COLO668 (cell line): ENCODE measurements around the gene DNAJC30.

ENCODE experiments used
- DNase-seq: peaks from one replicate; lab custom pipeline; 2025; ENCODE audit not compliant: unreplicated experiment; lab: John Stamatoyannopoulos, UW

The DNAJC30 gene

DNA sequence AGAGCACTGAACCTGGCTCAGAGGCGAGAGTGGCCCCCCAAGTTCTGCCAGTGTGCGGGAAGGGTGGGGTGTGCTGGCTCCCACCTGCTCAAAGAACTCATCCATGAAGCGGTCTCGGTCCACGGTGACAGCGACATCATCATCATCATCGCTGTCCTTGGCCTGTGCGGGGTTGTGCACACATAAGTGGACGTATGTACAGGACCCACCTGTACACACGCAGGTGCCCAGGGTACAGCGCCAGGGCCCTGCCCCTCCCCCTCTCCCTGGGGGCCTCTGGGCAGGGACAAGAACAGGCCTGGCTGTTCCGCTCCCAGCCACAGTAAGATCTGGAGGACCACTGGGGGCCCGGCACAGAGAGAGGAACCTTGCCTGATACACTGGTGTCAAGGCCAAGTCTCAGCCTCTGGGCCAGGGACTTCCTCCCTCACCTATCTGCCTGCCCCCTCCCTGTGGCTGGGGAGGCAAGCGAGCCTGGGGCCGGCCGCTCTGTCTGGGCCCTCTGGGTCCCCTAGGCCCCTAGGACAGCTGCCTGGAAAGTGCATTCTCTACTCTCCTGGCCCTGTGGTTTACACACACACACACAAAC lies 25.8 kb upstream of the DNAJC30 start:
- DNase-seq: no peak

DNA sequence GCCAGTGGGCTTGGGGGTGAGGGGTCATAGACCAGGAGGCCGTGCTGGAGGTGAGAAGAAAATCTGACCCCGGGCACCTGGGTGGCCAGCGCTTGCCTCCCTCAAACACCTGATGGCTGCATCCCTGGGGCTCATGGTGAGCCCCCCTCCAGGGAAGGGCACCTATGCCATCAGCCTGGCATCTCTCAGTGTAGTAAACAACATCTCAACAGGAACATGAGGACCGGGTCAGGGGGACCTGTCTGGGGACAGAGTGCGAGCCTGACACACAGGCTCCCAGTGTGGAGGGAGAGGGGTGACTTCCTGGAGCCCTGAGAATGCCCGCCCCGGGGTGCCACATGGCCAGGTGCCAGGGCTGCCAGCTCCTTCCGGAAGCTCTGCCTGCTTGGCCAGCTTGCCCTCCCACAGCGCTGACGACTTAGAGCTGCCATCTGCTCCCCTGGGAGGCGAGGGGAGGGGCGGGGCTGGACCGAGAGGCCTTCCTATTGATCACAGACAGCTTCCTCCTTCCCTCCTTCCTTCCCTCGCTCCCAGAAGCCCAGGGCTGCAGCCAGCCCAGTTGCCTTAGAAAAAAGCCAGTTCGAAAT lies 23.9 kb upstream of the DNAJC30 start:
- DNase-seq: peak; percentile 83

DNA sequence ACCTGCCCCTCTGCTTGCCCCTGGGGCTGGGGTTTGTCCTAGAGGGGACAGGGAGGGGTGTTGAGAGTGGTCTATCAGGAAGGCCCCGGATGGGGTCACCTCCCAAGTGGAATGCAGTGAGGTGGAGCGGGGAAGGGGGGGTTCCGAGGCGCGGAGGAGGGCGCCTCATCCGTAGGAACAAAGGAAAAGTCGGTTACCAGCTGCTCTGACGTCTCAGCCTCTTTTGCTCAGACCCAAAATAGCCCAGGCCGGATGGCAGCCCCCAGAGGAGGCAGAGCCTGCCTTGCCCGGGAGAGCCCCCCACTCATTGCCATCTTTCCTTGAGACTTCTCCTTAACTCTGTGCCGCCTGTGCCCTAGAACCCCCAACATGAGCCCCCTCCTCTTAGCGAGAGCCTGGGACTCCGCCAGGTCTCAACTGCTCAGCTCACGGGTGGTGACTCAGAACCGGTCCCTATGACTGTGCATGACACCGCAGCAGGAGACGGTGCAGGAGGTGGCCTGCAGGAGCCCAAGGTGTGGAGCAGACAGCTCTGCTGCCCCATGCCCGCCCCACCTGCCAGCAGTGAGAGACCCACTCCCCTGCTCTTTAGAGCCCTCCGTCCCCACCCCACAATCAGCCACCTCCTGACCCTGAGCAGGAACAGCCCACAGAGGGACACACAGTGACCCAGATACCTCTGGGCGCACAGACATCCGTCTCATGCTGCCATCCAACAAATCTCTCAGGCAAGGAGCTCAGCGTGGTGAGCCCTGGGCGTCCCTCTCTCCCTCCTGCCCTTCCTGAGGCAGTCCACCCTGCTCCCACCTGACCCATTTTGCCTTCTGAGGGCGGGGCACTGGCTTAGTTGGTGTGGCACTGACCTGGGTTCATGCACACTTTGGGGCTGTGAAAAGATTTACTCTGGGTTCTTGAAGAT lies 23.1 kb upstream of the DNAJC30 start:
- DNase-seq: no peak

DNA sequence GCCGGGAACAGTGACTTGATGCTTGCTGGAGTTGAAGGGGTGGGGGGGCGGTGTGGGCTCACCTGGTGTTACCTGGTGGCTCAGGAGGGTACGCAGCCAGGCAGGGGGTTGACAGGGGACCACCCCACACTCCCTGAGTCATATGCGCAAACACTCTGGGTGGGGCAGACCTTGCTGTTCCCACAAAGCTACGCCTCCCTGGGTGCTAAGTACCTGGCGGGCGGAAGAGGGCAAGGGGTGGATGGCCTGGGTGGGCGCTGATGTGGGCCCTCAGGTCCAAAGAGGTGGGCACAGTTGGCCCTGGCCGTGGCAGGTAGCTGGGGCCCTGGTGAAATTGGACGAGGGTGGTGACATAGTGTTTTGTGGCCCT lies 22.3 kb upstream of the DNAJC30 start:
- DNase-seq: no peak

DNA sequence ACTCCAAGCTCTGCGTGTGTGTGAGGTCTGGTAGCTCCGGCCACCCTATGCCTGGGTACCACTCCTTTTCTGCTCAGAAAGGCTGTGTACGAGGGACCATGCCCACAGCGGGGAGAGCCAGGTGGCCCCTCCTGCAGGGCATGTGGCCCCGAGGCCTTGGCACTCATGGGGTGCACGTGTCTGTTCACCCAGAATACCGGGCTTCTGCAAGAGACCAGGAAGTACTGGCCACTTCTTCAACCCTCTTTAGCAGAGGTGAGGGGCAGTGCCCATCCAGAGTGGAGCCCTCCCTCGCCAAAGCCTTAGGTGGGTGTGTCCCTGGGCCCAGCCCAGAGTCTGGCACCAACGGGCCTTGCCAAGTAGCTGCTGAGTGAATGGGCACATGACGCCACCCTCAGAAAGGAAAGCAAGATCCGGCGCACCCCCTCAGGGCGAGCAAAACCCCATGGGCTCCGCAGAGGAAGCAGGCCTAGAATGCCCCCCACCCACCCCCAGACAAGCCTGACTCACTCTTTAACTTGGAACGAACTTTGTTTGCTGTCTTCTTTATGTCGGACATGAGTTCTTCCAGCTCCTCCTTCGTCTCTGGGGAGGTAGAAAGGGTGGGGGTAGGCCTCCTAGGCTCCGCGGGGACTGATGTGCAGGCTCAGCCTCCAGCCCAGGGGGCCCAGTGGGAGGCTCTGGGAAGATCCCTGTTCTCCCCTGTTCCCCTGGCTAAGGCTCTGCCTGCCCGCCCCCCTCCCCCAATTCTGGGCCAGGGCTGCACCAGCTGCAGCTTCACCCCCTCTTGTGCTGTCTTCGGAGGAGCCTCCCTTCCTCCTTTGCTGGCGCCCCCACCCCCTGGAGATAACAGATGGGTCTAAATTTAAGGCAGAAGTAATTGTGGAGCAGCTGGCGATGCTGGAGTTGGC lies 21.6 kb upstream of the DNAJC30 start:
- no peak for DNase-seq

DNA sequence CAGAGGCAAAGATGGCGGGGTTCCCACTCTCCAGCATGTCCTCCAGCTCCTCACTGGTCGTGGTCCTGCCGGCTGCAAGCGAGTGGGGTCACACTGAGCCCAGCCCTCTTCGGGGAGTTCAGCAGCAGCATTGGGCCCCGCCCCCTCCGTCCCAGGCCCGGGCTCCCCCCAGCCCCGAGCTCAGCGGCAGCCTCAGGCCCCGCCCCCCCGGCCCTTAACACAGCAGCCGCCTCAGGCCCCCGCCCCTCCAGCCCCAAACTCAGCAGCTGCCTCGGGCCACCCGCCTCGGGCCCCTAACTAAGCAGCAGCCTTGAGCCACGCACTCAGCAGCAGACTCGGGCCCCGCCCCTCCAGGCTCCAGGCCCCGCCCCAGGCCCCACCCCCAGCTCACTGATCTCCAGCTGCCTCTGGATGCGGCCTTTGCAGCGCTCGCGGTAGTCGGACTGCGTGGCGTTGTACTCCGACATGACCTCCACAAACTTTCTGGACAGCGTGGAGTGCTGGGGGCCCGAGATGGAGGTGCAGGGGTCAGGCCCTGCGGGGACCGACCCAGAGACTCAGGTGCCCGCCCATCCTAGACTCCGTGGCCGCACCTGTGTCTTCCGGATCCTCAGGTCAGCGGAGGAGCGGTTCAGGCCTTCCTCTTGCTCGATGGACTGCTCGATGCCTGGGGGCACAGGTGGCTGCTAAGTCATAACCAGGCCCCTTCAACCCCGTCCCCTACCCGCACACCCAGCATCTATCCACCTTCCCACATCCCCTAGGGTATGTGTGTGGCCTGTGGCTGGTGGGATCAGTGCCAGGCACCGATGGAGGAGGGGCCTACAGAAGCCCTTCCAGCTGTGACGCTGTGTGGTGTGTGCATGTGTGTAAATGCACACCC lies 20.7 kb upstream of the DNAJC30 start:
- DNase-seq: peak; percentile 4

DNA sequence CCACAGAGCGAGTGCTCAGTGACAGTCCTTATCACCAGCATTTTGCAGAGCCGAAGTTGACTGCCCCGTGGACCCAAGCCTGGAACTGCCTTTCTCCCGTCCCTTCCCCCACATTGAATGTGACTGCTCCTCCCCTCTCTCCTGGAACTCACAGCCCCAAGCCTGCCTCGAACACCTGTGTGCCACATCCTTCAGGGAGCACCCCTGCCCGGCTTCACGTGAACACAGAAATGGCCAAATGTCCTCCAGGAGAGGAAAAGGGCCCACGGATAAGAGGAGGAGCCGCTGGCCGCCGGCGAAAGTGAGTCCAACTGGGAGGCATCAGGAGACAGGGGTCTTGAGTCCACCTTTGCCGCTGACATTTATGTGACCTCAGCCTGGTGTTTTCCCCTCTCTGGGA lies 20.0 kb upstream of the DNAJC30 start:
- no peak for DNase-seq

DNA sequence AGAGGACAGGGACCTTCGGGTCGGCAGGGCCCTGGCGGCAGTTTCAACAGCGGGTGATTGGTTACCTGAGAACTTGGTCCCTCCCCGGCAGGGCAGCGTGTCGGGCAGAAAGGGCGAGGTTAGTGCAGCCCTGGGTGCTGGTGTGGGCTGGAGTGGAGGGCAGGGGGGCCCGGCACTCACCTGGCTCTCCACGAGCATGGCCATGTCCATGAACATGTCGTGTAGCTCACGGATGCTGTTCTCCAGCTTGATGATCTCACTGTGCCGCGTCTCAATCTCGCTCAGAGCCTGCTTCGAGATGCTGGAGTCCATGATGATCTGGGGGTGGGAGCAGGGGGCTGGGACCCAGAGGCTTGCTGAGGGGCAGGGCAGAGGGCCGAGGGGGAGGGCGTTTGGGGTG lies 19.4 kb upstream of the DNAJC30 start:
- no peak for DNase-seq

DNA sequence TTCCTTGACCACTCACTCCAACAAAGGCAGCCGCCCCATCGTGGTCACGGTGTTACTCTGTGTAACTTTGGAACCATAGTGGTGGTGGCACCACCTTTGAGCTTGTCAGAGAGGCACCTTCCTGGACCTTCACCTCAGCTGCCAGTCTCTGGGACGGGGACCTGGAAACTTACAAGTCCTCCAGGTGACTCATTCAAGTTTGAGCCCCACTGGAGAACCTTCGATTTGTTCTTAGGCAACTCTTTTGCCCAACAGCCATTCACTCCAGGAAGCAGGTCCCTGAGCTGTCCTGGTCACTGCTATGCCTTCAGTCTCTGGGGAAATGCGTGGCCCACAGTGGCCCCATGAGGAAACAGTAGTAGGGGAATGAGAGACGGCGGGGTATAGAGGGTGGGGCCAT lies 19.0 kb upstream of the DNAJC30 start:
- no peak for DNase-seq

DNA sequence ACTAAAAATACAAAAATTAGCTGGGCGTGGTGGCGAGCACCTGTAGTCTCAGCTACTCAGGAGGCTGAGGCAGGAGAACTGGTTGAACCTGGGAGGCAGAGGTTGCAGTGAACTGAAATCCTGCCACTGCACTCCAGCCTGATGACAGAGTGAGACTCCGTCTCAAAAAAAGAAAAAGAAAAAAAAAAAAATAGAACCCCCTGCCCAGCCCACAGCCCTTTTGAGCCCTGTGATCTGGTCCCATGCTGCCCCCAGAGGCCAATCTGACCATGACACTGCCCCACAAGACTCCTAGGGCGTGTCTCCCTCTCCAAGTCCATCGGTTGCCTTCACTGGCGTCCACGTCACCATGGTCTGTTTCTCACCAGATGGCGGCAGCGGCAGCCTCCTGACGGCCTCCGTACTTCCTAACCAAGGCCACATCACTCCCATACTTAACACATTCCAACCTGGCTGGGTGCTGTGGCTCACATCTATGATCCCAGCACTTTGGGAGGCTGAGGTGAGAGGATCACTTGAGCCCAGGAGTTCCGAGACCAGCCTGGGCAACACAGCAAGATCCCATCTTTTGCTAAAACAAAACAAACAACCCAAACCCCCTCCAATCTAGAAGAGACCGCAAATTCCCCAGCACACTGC lies 18.2 kb upstream of the DNAJC30 start:
- DNase-seq: peak; percentile 33

DNA sequence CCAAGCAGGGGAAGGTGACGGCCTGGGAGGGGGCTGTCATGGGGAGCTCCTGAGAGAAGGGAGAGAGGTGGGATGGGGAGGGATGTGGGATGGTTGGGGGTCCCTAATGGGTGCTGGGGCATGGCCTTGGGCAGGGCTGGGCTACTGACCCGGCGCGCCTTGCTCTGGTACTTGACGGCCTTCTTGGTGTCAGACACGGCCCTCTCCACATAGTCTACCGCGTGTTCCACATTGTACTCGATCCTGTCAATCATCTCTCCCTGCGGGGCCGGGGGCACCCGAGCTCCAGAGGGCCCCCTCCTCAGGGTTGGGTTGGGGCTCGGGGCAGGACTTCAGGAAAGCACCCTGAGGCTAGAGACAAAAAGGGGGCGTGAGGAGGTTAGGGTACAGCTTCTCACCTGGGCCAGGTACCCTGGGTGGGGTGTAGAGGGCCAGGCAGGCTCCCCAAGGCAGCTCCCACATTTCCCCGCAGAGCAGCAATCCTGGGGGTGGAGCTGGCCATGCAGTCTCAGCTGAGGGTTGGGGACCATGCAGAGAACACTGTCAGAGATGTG lies 17.4 kb upstream of the DNAJC30 start:
- DNase-seq: no peak

DNA sequence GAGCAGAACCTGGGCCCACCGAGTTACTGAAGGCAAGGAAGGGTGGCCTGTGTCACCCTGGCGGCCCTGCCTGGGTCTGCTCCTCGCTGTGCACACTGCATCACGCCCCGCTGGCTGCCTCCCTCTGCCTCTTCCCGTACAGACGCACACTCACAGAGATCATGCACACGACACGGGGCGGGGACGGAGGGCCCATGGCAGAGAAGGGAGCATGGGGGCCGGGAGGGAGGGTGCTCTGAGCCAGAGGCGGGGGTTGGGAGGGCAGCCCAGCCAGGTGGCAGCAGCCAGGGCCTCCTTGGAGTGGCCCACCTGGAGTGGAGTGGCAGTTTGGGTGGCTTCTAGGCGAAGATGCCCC lies 16.8 kb upstream of the DNAJC30 start:
- no peak for DNase-seq

DNA sequence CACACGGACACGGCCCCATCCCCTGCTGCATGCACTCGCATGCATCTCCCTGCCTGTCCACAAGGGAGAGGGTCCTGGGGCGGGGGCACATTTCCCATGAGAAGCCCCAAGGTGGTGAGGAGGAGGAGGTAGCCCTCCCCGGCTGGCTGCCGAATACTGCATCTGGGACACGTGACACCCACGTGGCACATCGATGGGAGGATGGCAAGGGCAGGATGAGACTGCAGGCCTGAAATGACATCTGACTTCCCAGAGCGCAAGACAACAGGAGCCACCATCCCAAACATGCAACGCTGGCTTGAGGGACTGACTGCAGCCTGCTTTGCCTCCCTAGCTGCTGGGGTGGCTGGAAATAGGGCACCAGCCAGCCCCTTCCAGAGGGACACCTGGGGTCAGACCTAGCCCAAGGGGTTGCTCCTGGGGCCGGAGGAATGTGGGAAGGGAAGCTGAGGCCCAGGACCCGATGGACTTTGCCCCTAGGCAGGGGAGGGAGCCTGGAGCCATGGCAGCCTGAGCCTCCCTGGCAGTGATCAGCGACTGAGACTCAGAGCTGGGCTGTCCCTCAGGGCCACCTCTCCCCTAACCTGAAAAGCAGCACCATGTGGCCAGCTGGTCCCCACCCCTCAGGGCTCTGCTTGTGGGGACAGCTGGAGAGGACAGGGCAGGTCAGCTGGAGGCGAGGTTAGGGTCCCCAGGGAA lies 16.3 kb upstream of the DNAJC30 start:
- DNase-seq: no peak

DNA sequence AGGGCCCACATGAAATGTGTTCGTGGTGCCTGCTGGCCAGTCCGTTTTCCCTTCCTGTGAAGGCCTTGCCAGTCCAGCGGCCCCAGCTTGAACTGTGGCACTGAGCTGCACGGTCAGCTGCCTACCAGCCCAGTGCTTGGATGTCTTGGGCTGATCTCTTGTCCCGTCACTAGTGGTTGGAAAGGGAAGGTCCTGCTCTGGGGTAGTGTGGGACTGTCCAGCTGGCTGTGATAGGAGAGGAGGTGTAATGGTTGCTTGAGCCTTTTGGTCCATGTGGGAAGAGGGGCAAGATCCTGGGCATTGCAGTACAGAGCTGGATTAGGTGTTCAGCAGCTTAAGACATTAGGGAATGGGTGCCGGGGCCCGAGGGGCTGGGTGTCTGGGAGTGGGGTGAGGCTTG lies 15.2 kb upstream of the DNAJC30 start:
- DNase-seq: no peak

DNA sequence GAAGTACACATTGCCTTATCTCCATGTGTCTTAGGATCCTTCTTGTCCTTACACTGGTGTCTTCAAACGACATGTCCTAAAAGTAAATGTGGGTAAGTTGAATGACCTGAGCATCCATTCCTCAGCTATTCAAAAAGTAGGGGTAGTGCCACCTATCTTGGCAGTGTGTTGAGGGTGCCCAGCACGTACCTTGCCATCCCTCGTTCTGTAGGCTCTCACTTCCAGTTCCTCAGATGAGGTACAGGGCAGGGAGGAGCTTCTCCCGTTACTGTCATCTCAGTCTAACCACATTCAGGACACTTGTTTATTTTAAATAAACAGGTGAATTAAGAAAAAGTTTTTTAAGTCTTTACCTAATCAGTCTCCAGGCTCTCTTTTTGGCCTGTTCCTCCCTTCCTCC lies 13.1 kb upstream of the DNAJC30 start:
- DNase-seq: no peak

DNA sequence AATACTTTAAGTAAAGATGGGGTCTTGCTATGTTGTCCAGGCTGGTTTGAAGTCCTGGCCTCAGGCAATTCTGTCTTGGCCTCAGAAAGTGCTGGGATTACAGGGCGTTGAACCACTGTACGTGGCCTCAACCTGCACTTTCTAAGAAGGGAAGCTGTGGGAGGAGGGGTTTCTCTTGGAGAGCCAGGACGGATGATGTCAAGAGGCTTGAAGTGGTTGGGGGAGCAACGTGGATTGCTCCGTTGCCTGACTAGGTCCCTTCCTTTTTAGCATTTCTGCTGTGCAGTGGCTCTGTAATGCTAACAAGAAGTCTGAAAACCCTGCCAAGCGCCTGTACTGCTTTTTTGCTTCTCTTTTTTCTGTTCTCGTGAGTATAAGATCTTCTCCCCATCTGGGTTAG lies 7.4 kb upstream of the DNAJC30 start:
- no peak for DNase-seq

DNA sequence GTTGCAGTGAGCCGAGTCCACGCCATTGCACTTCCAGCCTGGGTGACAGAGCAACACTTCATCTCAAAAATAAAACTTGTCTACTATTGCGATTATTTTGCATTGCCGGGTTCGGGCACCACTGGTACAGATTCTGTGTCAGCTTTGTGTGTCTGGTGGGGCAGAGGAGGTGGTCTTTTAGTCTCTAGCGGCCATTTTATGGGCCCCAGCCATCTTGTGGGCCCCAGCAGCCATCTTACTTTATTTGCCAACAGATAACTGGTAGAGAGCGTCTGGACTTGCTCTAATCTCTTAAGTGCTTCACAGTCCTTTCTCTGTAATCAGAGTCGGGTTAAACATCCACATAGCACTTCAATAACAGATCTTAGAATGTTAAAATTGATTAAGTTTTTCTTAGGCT lies 5.0 kb upstream of the DNAJC30 start:
- no peak for DNase-seq

DNA sequence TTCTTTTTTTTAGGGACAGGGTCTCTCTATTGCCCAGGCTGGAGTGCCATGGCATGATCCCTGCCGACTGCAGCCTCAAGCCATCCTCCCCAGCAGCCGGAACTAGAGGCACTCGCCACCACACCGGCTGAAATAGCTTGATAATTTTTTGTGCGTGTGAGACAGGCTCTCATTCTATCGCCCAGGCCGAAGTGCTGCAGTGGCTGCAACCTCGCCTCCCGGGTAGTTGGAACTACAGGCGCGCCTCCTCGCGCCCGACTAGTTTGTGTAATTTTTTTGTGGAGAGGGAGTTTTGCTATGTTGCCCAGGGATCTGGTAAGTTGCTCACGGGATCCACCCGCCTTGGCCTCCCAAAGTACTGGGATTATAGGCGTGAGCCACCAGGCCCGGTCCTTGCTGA lies 2.1 kb upstream of the DNAJC30 start:
- DNase-seq: no peak
